ENCODE results near the gene IAPP.
"Not testable (repeated sequence)": the region's sequence is repeated elsewhere in the genome, so short reads cannot be mapped to it uniquely, and the experiment has no call there.

The IAPP gene

DNA sequence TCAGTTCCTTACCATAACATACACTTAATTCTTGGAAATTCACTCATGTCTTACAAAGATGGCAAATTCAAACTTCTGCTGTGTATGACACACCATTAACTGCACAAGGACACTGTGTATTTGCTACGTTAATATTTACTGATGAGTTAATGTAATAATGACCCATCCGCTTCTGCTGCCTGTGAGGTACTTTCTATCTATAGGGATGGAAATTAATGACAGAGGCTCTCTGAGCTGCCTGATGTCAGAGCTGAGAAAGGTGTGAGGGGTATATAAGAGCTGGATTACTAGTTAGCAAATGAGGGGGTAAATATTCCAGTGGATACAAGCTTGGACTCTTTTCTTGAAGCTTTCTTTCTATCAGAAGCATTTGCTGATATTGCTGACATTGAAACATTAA lies at the start of gene IAPP:
Gene IAPP (plus strand): TSS at position 301 of the 400 bp plus-strand sequence. CDS start 450 bp downstream, outside the sequence.
- DNase-seq (ENCODE audit: low read depth in 2 of 2), result no peak

DNA sequence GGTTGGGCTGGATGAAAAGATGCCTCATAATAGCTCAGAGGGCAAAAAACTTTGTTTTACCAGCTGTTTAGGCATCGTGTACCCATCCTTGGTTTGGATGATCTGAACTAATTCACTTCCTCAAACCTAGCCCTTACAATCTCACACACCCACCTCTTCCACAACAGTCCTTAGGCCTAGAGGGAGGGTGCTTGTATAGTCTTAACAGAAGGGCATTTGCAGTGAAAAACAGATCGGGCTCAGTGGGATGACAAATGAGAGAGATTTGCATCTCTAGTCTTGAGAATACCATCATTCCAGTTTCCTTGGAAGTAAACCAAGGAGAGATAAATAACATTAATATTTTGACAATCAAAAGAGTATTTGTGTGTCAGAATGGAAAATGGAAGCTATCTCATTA lies 49.0 kb upstream of the IAPP start:
- DNase-seq (ENCODE audit: low read depth in 2 of 2), result no peak

DNA sequence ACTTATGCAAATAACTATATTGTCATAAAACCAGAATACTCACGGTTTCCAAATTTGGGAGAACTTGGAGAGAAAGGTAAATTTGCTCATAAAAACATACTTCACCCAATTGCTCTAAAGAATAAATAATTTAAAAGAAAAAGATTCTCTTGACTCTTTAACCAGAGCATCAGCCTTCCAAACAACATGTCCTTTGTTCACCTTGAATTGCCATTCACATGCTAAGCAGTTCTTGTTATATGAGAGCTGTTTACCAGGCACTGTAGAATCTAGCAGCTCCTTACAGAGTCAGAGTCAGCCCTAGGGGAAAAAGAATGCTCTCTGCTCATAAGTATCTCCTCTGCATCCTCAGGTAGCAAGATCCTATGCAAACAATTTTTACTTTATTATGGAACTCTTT lies 48.2 kb upstream of the IAPP start:
- no peak for DNase-seq (ENCODE audit: low read depth in 2 of 2)

DNA sequence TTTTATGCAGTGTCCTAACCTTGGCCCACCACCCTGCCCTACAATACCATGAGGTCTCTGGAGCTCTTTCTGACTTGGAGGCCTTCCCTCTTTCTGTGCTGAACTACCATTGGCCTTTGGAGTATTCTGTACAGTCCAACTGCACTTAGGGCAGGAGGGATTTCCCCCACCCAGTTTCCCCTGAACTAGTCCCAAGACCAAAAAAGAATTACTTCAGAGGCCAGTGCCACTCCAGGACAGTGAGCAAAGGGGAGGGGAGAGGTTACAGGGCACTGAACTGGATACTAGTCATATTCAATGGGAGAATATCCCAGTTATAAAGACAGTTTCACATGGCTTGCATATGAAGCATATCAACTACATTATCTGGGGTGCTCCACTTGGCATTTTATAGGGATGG lies 44.1 kb upstream of the IAPP start:
- DNase-seq (ENCODE audit: low read depth in 2 of 2), result no peak

- DNase-seq (ENCODE audit: low read depth in 2 of 2), result no peak
Observed at GRCh38 chr12:21330682-21331253, 41.9 kb upstream of the IAPP start.

- DNase-seq (ENCODE audit: low read depth in 2 of 2), result no peak
Observed at GRCh38 chr12:21334771-21335325, 37.9 kb upstream of the IAPP start, which contains the start of gene SLCO1A2. TSS of gene SLCO1A2 (minus strand) at chr12:21334917. CDS start at chr12:21334647, 270 bp downstream.

DNA sequence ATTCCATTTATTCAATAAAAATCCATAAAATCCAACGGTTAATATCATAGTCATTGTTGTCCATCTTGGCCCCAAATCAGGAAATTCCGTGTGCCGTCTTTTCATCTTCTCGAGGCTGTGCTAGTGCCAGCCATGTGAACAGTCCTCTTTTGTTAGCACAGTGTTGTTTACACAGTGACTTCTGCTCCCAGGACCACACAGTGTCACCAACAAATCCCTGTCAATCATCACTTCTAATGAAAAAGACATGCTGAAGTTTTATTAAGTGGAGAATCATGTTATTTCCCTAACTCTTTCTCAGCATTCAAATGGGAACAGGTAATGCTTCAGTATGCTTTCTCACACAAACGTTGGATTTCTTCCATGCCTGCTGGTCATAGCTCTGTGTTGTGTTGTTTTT lies 36.0 kb upstream of the IAPP start:
- DNase-seq (ENCODE audit: low read depth in 2 of 2), result no peak

DNA sequence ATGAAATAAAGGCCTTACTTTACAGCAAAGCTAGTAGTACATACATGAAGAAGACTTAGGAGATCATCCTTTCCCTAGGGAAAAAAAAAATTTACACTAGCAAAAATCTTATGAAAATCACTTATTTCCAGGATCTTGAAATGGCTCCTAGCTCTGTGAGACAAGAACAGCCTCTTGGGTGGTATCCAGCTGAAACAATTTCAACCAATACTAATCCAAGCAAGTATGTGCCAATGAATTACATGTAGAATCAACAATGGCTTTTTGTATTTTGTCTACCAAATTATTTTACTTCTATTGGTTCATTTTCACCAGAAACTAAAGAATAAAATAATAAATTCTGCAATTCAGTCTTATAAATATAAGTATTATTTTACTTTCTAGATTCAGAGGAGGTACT lies 35.2 kb upstream of the IAPP start:
- no peak for DNase-seq (ENCODE audit: low read depth in 2 of 2)

GRCh38 chr12:21337959-21338744 lies 34.5 kb upstream of the IAPP start:
- DNase-seq (ENCODE audit: low read depth in 2 of 2), result no peak

DNA sequence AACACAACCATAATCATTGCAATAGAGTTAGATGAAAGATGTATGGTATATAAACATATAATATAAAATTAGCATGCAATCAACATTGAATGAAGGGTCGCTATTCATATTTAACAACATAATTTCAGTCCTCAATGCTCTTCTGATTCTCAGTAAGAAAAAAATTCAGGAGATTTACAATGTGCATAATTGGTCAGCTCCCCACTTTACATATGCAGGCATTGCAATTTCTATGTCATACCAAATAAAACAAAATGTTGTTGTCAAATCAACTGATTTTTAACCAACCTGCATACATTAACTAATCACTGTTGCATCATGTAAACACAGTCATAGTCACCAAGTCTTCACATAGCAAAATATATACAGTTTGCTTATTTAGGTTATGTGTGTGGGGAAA lies 32.8 kb upstream of the IAPP start:
- no peak for DNase-seq (ENCODE audit: low read depth in 2 of 2)

DNA sequence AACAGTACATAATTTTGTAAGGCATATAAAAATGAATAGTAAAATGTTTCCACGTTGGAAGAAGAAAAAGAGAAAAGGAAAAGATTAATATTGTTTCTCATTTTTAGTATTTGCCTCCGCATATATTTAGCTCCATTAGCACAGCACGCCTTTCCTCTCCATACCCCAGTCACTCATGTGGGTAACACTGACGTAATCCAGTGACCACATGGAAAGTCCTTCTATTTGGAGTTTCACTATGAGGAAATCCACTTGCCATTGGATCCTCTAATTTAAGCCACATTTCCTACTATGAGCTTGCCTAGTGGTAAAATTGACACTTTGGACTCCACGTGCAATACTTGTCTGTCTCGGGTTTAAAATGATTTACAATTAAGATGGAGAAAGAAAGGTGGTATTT lies 32.3 kb upstream of the IAPP start:
- no peak for DNase-seq (ENCODE audit: low read depth in 2 of 2)

- no peak for DNase-seq (ENCODE audit: low read depth in 2 of 2)
Observed at GRCh38 chr12:21341769-21342168, 30.9 kb upstream of the IAPP start.

GRCh38 chr12:21343636-21344035 lies 29.1 kb upstream of the IAPP start:
- DNase-seq (ENCODE audit: low read depth in 2 of 2), result no peak

GRCh38 chr12:21346542-21347205 lies 26.0 kb upstream of the IAPP start:
- no peak for DNase-seq (ENCODE audit: low read depth in 2 of 2)

- DNase-seq (ENCODE audit: low read depth in 2 of 2), result no peak
Observed at GRCh38 chr12:21350975-21351374, 21.7 kb upstream of the IAPP start.

DNA sequence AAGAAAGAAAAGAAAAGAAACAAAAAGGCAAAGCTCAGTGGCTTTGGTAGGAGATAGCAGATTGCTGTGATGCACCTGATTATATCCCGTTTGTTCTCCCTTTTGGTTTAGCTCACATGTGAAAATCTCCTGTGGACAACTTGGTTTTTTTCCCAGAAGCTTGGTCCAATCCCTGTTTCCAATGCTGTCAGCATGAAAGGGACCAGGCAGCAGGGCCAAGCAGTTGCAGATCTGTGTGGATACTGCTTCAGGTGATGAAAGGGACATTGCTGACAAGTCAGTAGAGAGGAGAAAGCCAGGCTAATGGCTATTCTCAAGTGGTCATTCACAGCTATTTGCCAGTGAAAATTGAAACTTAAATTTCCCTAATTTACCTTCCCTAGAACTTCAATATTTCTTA lies 19.2 kb upstream of the IAPP start:
- no peak for DNase-seq (ENCODE audit: low read depth in 2 of 2)

DNA sequence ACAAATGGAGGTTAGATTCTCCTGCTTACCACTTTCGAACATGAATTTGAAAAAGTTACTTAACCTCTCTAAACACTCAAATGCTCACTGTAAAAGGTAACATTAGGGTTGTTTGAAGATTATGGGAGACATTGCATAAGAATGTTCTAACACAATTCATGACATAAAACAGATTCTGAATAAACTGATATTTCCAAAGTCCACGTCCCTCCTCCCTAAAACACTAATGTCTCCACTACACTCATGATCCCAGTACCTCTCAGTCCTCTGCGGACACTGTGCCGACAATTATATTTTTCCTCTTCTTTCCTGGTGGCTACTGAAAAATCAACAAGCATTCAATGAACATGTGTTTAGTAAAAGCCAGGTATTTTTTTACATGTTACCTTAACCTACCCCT lies 18.8 kb upstream of the IAPP start:
- DNase-seq (ENCODE audit: low read depth in 2 of 2), result no peak

DNA sequence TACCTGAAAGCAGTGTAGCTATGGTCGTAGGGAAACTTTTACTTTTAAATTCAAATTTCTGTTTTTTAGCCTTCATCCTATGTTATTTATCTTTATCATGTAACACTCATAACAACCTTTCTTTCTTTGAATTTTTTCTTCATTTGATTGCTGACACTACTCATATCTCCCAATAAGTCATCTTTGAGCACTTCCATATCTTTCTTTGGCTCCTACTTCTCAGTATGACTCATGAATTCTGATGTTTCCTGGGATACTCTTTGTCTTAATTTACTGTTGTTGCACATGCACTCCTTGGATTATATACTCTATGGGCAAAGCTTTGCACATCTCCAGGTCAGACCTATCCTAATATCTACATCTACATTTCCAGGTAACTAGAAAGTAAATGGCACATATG lies 18.1 kb upstream of the IAPP start:
- no peak for DNase-seq (ENCODE audit: low read depth in 2 of 2)

DNA sequence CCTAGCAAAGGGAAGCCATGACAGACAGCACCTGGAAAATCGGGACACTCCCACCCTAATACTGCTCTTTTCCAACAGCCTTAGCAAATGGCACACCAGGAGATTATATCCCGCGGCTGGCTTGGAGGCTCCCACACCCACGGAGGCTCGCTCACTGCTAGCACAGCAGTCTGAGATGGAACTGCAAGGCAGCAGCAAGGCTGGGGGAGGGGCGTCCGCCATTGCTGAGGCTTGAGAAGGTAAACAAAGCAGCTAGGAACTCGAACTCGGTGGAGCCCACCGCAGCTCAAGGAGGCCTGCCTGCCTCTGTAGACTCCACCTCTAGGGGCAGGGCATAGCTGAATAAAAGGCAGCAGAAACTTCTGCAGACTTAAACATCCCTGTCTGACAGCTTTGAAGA lies 12.1 kb upstream of the IAPP start:
- not testable (repeated sequence) for DNase-seq (ENCODE audit: low read depth in 2 of 2)

- DNase-seq (ENCODE audit: low read depth in 2 of 2), result no peak
Observed at GRCh38 chr12:21369141-21369980, 3.3 kb upstream of the IAPP start.

GRCh38 chr12:21370845-21371449 lies 1.8 kb upstream of the IAPP start:
- DNase-seq (ENCODE audit: low read depth in 2 of 2), result no peak

All from stimulated activated CD8-positive, alpha-beta memory T cell treated with anti-CD3 and anti-CD28 coated beads, Interleukin-2, amount 100 ng/mL, for 48 hours (primary cell).